ENCODE data around the gene ABCD3. TPM values are rescaled to one million over a fixed set of nuclear protein-coding genes. Genes with fewer than 3 reads are reported as not detected.
"Not testable (repeated sequence)": the region's sequence is repeated elsewhere in the genome, so short reads cannot be mapped to it uniquely, and the experiment has no call there.

Gene ABCD3
- polyA plus RNA-seq, 3 donors = 7.8 to 24.9 (median 21.0) TPM

GRCh38 chr1:94565901-94566300 is 147.7 kb downstream of the ABCD3 start:
- H3K4me2 ChIP-seq (replicated peaks; ENCODE audit: extremely low read depth, low read length, poor library complexity, severe bottlenecking) = no peak overlapping the region
- peaks cover 6 to 19% of the 10 kb centered on the region in 2 donors for H3K9me3 ChIP-seq (replicated peaks in 1 of 2; ENCODE audit: control insufficient read depth in 1 of 2, insufficient read depth in 1 of 2, low read length in 2 of 2)
- intact Hi-C loops (cut with micrococcal nuclease) = no loop called here
- no peak overlapping the region for H3K9ac ChIP-seq (ENCODE audit: insufficient read depth, low read length, poor library complexity, severe bottlenecking)
- H3K4me3 Mint-ChIP-seq = no peak overlapping the region
- H3K27me3 Mint-ChIP-seq (ENCODE audit: low read depth in 3 of 3) = no peaks in the 10 kb centered on the region
- WGBS (ENCODE audit: insufficient coverage) = no CpG with 5 or more reads among the region's 2 CpGs
- no peaks in the 10 kb centered on the region for H3K4me1 ChIP-seq (ENCODE audit: control insufficient read depth in 1 of 2, insufficient read depth in 2 of 2, low read length in 2 of 2)
- H3K9me3 Mint-ChIP-seq = peaks cover under 1 to 12% (median 4%) of the 10 kb centered on the region in 7 donors
- no peaks in the 10 kb centered on the region for H3K36me3 Mint-ChIP-seq
- H4K20me1 ChIP-seq (ENCODE audit: insufficient read depth, low read length) = no peaks in the 10 kb centered on the region
- DNase-seq = no peak
- H3K79me2 ChIP-seq (ENCODE audit: insufficient read depth, low read length) = no peaks in the 10 kb centered on the region
- TF ChIP-seq, protein P1, sequence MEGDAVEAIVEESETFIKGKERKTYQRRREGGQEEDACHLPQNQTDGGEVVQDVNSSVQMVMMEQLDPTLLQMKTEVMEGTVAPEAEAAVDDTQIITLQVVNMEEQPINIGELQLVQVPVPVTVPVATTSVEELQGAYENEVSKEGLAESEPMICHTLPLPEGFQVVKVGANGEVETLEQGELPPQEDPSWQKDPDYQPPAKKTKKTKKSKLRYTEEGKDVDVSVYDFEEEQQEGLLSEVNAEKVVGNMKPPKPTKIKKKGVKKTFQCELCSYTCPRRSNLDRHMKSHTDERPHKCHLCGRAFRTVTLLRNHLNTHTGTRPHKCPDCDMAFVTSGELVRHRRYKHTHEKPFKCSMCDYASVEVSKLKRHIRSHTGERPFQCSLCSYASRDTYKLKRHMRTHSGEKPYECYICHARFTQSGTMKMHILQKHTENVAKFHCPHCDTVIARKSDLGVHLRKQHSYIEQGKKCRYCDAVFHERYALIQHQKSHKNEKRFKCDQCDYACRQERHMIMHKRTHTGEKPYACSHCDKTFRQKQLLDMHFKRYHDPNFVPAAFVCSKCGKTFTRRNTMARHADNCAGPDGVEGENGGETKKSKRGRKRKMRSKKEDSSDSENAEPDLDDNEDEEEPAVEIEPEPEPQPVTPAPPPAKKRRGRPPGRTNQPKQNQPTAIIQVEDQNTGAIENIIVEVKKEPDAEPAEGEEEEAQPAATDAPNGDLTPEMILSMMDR (IDR thresholded peaks at IDR 0.05) = no peak
- no peaks in the 10 kb centered on the region for H3K4me1 Mint-ChIP-seq
- no peak overlapping the region for H3K4me3 ChIP-seq (replicated peaks in 1 of 3; ENCODE audit: low read depth in 2 of 3, low read length in 3 of 3)
- H3K27me3 ChIP-seq (ENCODE audit: control insufficient read depth in 2 of 2, insufficient read depth in 2 of 2, low read length in 2 of 2) = no peaks in the 10 kb centered on the region
- H3K36me3 ChIP-seq (replicated peaks in 1 of 2; ENCODE audit: control insufficient read depth in 1 of 2, insufficient read depth in 2 of 2, low read length in 2 of 2) = no peaks in the 10 kb centered on the region
- no peak overlapping the region for H3K27ac ChIP-seq (ENCODE audit: low read depth in 1 of 2, low read length in 2 of 2)
- no peak overlapping the region for H3K27ac Mint-ChIP-seq
- H2AFZ ChIP-seq (ENCODE audit: insufficient read depth, low read depth, low read length, poor library complexity, severe bottlenecking) = no peak overlapping the region

DNA sequence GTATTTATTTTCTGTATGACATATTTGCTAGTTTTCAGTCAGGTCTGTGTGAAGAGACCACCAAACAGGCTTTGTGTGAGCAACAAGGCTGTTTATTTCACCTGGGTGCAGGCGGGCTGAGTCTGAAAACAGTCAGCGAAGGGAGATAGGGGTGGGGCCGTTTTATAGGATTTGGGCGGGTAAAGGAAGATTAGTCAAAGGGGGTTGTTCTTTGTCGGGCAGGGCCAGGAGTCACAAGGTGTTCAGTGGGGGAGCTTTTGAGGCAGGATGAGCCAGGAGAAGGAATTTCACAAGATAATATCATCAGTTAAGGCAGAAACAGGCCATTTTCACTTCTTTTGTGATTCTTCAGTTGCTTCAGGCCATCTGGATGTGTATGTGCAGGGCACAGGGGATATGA is 148.2 kb downstream of the ABCD3 start:
- H3K36me3 Mint-ChIP-seq; H3K9ac ChIP-seq (ENCODE audit: insufficient read depth, low read length, poor library complexity, severe bottlenecking); DNase-seq; H3K27me3 ChIP-seq (ENCODE audit: control insufficient read depth in 2 of 2, insufficient read depth in 2 of 2, low read length in 2 of 2); H3K36me3 ChIP-seq (replicated peaks in 1 of 2; ENCODE audit: control insufficient read depth in 1 of 2, insufficient read depth in 2 of 2, low read length in 2 of 2); H3K27me3 Mint-ChIP-seq (ENCODE audit: low read depth in 3 of 3); intact Hi-C loops (cut with micrococcal nuclease); H3K4me1 Mint-ChIP-seq; H3K4me1 ChIP-seq (ENCODE audit: control insufficient read depth in 1 of 2, insufficient read depth in 2 of 2, low read length in 2 of 2); H3K27ac ChIP-seq (ENCODE audit: low read depth in 1 of 2, low read length in 2 of 2); H3K79me2 ChIP-seq (ENCODE audit: insufficient read depth, low read length); H3K4me3 Mint-ChIP-seq; H2AFZ ChIP-seq (ENCODE audit: insufficient read depth, low read depth, low read length, poor library complexity, severe bottlenecking); H3K4me3 ChIP-seq (replicated peaks in 1 of 3; ENCODE audit: low read depth in 2 of 3, low read length in 3 of 3); H3K4me2 ChIP-seq (replicated peaks; ENCODE audit: extremely low read depth, low read length, poor library complexity, severe bottlenecking); H4K20me1 ChIP-seq (ENCODE audit: insufficient read depth, low read length): not testable (repeated sequence)
- peaks cover 6 to 23% of the 10 kb centered on the region in 2 donors for H3K9me3 ChIP-seq (replicated peaks in 1 of 2; ENCODE audit: control insufficient read depth in 1 of 2, insufficient read depth in 1 of 2, low read length in 2 of 2)
- peaks cover 4 to 14% (median 9%) of the 10 kb centered on the region in 7 donors for H3K9me3 Mint-ChIP-seq
- WGBS (ENCODE audit: insufficient coverage) = 79% methylated on average over 4 of the region's 5 CpGs
- peak overlapping the region in 1 of 7 donors; percentile 51 for H3K27ac Mint-ChIP-seq

DNA sequence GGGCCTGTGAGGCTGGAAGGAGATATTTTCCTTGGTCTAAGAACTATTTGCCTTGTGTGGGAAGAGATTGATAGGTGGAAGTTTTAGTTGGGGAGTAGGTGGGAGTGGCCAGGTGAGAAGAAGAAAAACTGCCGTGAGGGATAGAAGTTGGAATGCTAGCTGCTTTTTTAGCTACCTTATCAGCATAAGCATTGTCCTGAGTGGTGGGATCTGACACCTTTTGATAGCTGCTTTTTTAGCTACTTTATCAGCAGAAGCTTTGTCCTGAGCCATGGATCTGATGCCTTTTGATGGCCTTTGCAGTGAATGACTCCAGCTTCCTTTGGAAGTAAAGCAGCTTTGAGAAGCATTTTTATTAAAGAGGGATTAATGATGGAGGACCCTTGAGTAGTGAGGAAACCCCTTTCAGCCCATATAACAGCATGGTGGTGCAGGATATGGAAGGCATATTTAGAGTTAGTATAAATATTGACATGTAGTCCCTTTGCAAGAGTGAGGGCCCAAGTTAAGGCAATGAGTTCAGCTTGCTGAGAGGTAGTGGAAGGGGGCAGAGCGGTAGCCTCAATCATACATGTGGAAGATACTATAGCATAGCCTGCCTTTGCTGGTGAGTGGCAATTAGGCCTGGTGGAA is 149.9 kb downstream of the ABCD3 start:
- intact Hi-C loops (cut with micrococcal nuclease); H3K4me3 ChIP-seq (replicated peaks in 1 of 3; ENCODE audit: low read depth in 2 of 3, low read length in 3 of 3); H3K79me2 ChIP-seq (ENCODE audit: insufficient read depth, low read length); H3K27me3 ChIP-seq (ENCODE audit: control insufficient read depth in 2 of 2, insufficient read depth in 2 of 2, low read length in 2 of 2); H3K27ac ChIP-seq (ENCODE audit: low read depth in 1 of 2, low read length in 2 of 2); H3K27ac Mint-ChIP-seq; DNase-seq; H2AFZ ChIP-seq (ENCODE audit: insufficient read depth, low read depth, low read length, poor library complexity, severe bottlenecking); H3K4me3 Mint-ChIP-seq; H3K4me1 Mint-ChIP-seq; H3K36me3 Mint-ChIP-seq; H4K20me1 ChIP-seq (ENCODE audit: insufficient read depth, low read length); H3K36me3 ChIP-seq (replicated peaks in 1 of 2; ENCODE audit: control insufficient read depth in 1 of 2, insufficient read depth in 2 of 2, low read length in 2 of 2); H3K27me3 Mint-ChIP-seq (ENCODE audit: low read depth in 3 of 3); H3K4me1 ChIP-seq (ENCODE audit: control insufficient read depth in 1 of 2, insufficient read depth in 2 of 2, low read length in 2 of 2); H3K4me2 ChIP-seq (replicated peaks; ENCODE audit: extremely low read depth, low read length, poor library complexity, severe bottlenecking); H3K9ac ChIP-seq (ENCODE audit: insufficient read depth, low read length, poor library complexity, severe bottlenecking): not testable (repeated sequence)
- H3K9me3 Mint-ChIP-seq = peaks cover 19 to 29% (median 22%) of the 10 kb centered on the region in 7 donors
- WGBS (ENCODE audit: insufficient coverage) = 93% methylated on average over 1 of the region's 2 CpGs
- peaks cover 12 to 31% of the 10 kb centered on the region in 2 donors for H3K9me3 ChIP-seq (replicated peaks in 1 of 2; ENCODE audit: control insufficient read depth in 1 of 2, insufficient read depth in 1 of 2, low read length in 2 of 2)
